HepG2 (cell line): ENCODE data around the gene PARD3. TPM values are rescaled to one million over a fixed set of nuclear protein-coding genes. Genes with fewer than 3 reads are reported as not detected.

Experiments used
- ATAC-seq: fragments of 200-7000 bp; cut with Tn5 transposase; 3 replicates; pipeline ENCODE4 v1.9.1; 2020; ENCODE audit warnings: mild to moderate bottlenecking, moderate library complexity
- BruUV-seq: library from RNA; stranded (reverse); fragments of 400-500 nt; replicated peaks from 2 replicates; lab custom pipeline; 2021; lab: Mats Ljungman, UMichigan
- CTCF ChIA-PET: fragments of 300-600 bp; formaldehyde crosslinking; extraction: SDS; loops from one replicate; lab custom pipeline; 2021; ENCODE audit warnings: low total read pairs, inconsistent platforms, low intra/inter-chr PET ratio; lab: Yijun Ruan, JAX
- POLR2A ChIA-PET: fragments of 350-600 bp; sonication (Branson Sonifier 250); formaldehyde crosslinking; loops from one replicate; lab custom pipeline; 2020; ENCODE audit warnings: antibody characterized with exemption, inconsistent platforms; lab: Yijun Ruan, JAX
- DNase-seq: peaks from one replicate; pipeline ENCODE4 v3.0.0-alpha.2; 2015; ENCODE audit warnings: low spot score
- FAIRE-seq: peaks from 3 replicates; lab custom pipeline; 2011; peaks lifted over from hg19 to GRCh38; lab: Jason Lieb, UNC
- H2AFZ ChIP-seq: one replicate; pipeline ENCODE4 v1.6.1; 2011; ENCODE audit warnings: low read length, inconsistent platforms
- H3K27ac ChIP-seq: fragments of 300-600 bp; 3 replicates; pipeline ENCODE4 v1.8.0; 2011; ENCODE audit warnings: mixed run types, mild to moderate bottlenecking, mixed read lengths, low read length, inconsistent platforms; ENCODE audit not compliant: insufficient read depth; ENCODE audit errors: extremely low read length
- H3K27me3 ChIP-seq, 2 experiments: fragments of 200-600 bp in 1 of 2; 2 replicates in 1 of 2; 3 replicates in 1 of 2; pipeline versions ENCODE4 v1.6.0 to v1.8.0; 2011; ENCODE audit warnings: low read length in 2 of 2, mild to moderate bottlenecking in 2 of 2, moderate library complexity in 2 of 2, inconsistent platforms in 1 of 2; ENCODE audit not compliant: insufficient read depth in 2 of 2, control insufficient read depth in 1 of 2
- H3K36me3 ChIP-seq, 2 experiments: fragments of 200-600 bp in 1 of 2; replicated peaks in 1 of 2; 2 replicates in 1 of 2; 3 replicates in 1 of 2; pipeline versions ENCODE4 v1.5.1 to v1.8.0; 2011; ENCODE audit warnings: low read length in 2 of 2, inconsistent platforms in 1 of 2; ENCODE audit not compliant: insufficient read depth in 2 of 2, control insufficient read depth in 1 of 2
- H3K4me1 ChIP-seq: 2 replicates; pipeline ENCODE4 v1.5.1; 2012; ENCODE audit warnings: low read length, inconsistent platforms; ENCODE audit not compliant: insufficient read depth
- H3K4me2 ChIP-seq: 2 replicates; pipeline ENCODE4 v1.6.0; 2011; ENCODE audit warnings: low read depth, low read length, inconsistent platforms
- H3K4me3 ChIP-seq, 3 experiments: fragments of 200-600 bp in 1 of 3; sonication (generic), shearing (Covaris generic) in 1 of 3; replicated peaks in 1 of 3; 2 replicates each; pipeline ENCODE4 v1.5.1; 2011 to 2016; ENCODE audit warnings: low read length in 3 of 3, inconsistent platforms in 2 of 3, low read depth in 2 of 3, mild to moderate bottlenecking in 2 of 3, control low read depth in 1 of 3, mixed read lengths in 1 of 3; ENCODE audit not compliant: insufficient read depth in 1 of 3
- H3K79me2 ChIP-seq: one replicate; pipeline ENCODE4 v1.6.1; 2011; ENCODE audit warnings: low read length, inconsistent platforms; ENCODE audit not compliant: insufficient read depth
- H3K9ac ChIP-seq: 2 replicates; pipeline ENCODE4 v1.6.0; 2011; ENCODE audit warnings: mild to moderate bottlenecking, low read depth, low read length, inconsistent platforms; ENCODE audit not compliant: insufficient read depth
- H3K9me3 ChIP-seq: 2 replicates; pipeline ENCODE4 v1.5.1; 2012; ENCODE audit warnings: mild to moderate bottlenecking, low read length
- H4K20me1 ChIP-seq: 2 replicates; pipeline ENCODE4 v1.6.0; 2011; ENCODE audit warnings: inconsistent platforms, mild to moderate bottlenecking, low read length, moderate library complexity; ENCODE audit not compliant: insufficient read depth
- MAFG ChIP-seq: sonication (generic); formaldehyde crosslinking; IDR thresholded peaks from 2 replicates; pipeline ENCODE4 v1.5.1; 2020; ENCODE audit warnings: mild to moderate bottlenecking, missing genetic modification reagents
- NFYC ChIP-seq: IDR thresholded peaks from 2 replicates; pipeline ENCODE4 v1.6.1; 2016; ENCODE audit warnings: missing genetic modification reagents, missing compliant biosample characterization
- ZMYM4 ChIP-seq: sonication (generic); formaldehyde crosslinking; IDR thresholded peaks from 2 replicates; pipeline ENCODE4 v1.8.1; 2023; ENCODE audit warnings: mild to moderate bottlenecking, missing genetic modification reagents
- ZNF777 ChIP-seq: sonication (generic); formaldehyde crosslinking; IDR thresholded peaks from 2 replicates; pipeline ENCODE4 v1.4.0; 2020; ENCODE audit warnings: missing genetic modification reagents
- WGBS: methylation state at CpG from one replicate; pipeline ENCODE4 v1.1.6; 2017; ENCODE audit warnings: low lambda C conversion rate; 5-methylcytosine and 5-hydroxymethylcytosine counted together
- in situ Hi-C: cut with HindIII; loops from 2 replicates; pipeline ENCODE4 v1.10.0; 2017; ENCODE audit warnings: low pct_unique_long_range_greater_than_20kb; ENCODE audit not compliant: extremely low pct_ligation_motif_present
- intact Hi-C: fragments of 100-400 bp; cut with micrococcal nuclease; formaldehyde crosslinking; loops from one replicate; pipeline ENCODE4 v1.10.0; 2022; ENCODE audit not compliant: unreplicated experiment
- polyA plus RNA-seq, 8 experiments: library from polyadenylated mRNA; depleted of rRNA in 3 of 8; stranded (reverse) in 7 of 8; unstranded in 1 of 8; fragments of >200 nt; fragmentation: Illumina TruSeq in 4 of 8; extraction: Trizol in 4 of 8; gene quantifications; 2 replicates each; pipeline versions ENCODE4 v1.2.1 to v1.2.3, GENCODE V29; 2011 to 2016; ENCODE audit warnings: low read depth in 4 of 8, missing spikeins in 1 of 8, mixed read lengths in 1 of 8; ENCODE audit not compliant: insufficient read depth in 1 of 8
- total RNA-seq, 5 experiments: library from RNA; depleted of rRNA; stranded (reverse); fragments of >200 nt; fragmentation: Illumina TruSeq; extraction: Trizol; gene quantifications; 2 replicates each; pipeline ENCODE4 v1.2.3, GENCODE V29; 2016; ENCODE audit warnings: low read depth in 1 of 5
- TF ChIP-seq, protein P1 (sequence below): sonication (generic); formaldehyde crosslinking; IDR thresholded peaks from 2 replicates; pipeline ENCODE4 v1.5.0; 2020; ENCODE audit warnings: mild to moderate bottlenecking, missing genetic modification reagents

Gene PARD3
- total and polyA plus RNA-seq, 2 of the 13 experiments (the other 11 are each of a cell fraction or from before 2014, with no cell fraction given) = 40.9 to 60.0 TPM

DNA sequence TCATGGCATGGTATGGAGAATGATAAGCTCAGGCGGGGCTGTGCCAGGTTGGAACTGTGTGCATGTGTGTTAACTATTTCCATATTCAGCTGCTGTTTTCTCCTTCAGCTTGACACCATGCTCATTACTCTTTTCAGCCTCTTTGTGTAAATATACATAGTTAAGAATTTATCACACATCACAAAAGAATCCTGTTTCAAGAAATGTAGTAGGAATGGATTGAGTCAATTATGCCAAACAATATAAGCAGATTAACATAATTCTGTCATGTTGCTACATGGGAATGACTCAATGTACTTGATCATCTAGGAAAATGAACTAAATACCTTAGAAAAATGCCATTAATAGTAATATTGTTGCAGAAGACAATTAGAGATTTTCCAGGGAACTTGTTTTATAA is 687.4 kb downstream of the PARD3 start:
- peaks cover 28% of the 10 kb centered on the region for H3K4me1 ChIP-seq
- no peak for DNase-seq
- no peak overlapping the region for H3K9ac ChIP-seq
- no TSS peak for BruUV-seq
- in situ Hi-C loops (loop anchor here (10.0 to 25.0 kb wide), 2 partner anchors 510 to 793 kb away; partner anchors contain the start of gene NRP1), intact Hi-C loops (loop anchor here (10.0 kb wide), 1 partner anchor 933 kb away; no protein-coding TSS in a partner anchor)
- no peaks in the 10 kb centered on the region for H3K27me3 ChIP-seq
- no peak overlapping the region for H3K27ac ChIP-seq
- H3K9me3 ChIP-seq = no peaks in the 10 kb centered on the region
- ChIA-PET CTCF (no interaction called here), POLR2A (no interaction called here)
- peaks cover 4 to 6% of the 10 kb centered on the region in 2 experiments; a peak in 3 of 5 replicates for H3K36me3 ChIP-seq
- H2AFZ ChIP-seq = no peak overlapping the region
- no peak for TF ChIP-seq ZNF777 (CRISPR knock-in tag)
- no peak for TF ChIP-seq ZMYM4 (CRISPR knock-in tag)
- TF ChIP-seq NFYC = no peak
- TF ChIP-seq MAFG (CRISPR knock-in tag) = no peak
- TF ChIP-seq, protein P1, sequence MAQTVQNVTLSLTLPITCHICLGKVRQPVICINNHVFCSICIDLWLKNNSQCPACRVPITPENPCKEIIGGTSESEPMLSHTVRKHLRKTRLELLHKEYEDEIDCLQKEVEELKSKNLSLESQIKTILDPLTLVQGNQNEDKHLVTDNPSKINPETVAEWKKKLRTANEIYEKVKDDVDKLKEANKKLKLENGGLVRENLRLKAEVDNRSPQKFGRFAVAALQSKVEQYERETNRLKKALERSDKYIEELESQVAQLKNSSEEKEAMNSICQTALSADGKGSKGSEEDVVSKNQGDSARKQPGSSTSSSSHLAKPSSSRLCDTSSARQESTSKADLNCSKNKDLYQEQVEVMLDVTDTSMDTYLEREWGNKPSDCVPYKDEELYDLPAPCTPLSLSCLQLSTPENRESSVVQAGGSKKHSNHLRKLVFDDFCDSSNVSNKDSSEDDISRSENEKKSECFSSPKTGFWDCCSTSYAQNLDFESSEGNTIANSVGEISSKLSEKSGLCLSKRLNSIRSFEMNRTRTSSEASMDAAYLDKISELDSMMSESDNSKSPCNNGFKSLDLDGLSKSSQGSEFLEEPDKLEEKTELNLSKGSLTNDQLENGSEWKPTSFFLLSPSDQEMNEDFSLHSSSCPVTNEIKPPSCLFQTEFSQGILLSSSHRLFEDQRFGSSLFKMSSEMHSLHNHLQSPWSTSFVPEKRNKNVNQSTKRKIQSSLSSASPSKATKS (CRISPR knock-in tag) = no peak
- 100% methylated on average over 1 of the region's 1 CpG for WGBS
- H4K20me1 ChIP-seq = no peaks in the 10 kb centered on the region
- no peak overlapping the region for H3K4me3 ChIP-seq
- no peak for ATAC-seq
- no peak for FAIRE-seq
- no peak overlapping the region for H3K4me2 ChIP-seq
- no peaks in the 10 kb centered on the region for H3K79me2 ChIP-seq
